GM12878 (cell line): Measurements from ENCODE around the gene DUOX1. TPM values are rescaled to one million over a fixed set of nuclear protein-coding genes. Genes with fewer than 3 reads are reported as not detected.

Experiments used
- ATAC-seq: fragments of 200-7000 bp; cut with Tn5 transposase; 3 replicates; pipeline ENCODE4 v1.9.1; 2020; ENCODE audit warnings: mild to moderate bottlenecking, moderate library complexity
- BruUV-seq: library from RNA; stranded (reverse); fragments of 400-500 nt; replicated peaks from 2 replicates; lab custom pipeline; 2021; lab: Mats Ljungman, UMichigan
- CTCF ChIA-PET: fragments of 300-600 bp; sonication (Branson Sonifier 250); formaldehyde crosslinking; extraction: SDS; loops from one replicate; lab custom pipeline; 2021; ENCODE audit warnings: inconsistent platforms; lab: Yijun Ruan, JAX
- POLR2A ChIA-PET: fragments of 350-600 bp; formaldehyde crosslinking; extraction: SDS; loops from one replicate; lab custom pipeline; 2021; ENCODE audit warnings: inconsistent platforms; lab: Charles Lee
- RAD21 ChIA-PET: fragments of 300-600 bp; sonication (Branson Sonifier 250); formaldehyde crosslinking; loops from one replicate; lab custom pipeline; 2023; ENCODE audit warnings: antibody characterized with exemption; ENCODE audit not compliant: unreplicated experiment; lab: Charles Lee
- SMC1A ChIA-PET: fragments of 300-600 bp; sonication (Branson Sonifier 250); formaldehyde crosslinking; loops from one replicate; lab custom pipeline; 2023; ENCODE audit not compliant: unreplicated experiment, uncharacterized antibody; lab: Charles Lee
- DNase-seq: peaks from one replicate; pipeline ENCODE4 v3.0.0-alpha.2; 2011; ENCODE audit warnings: low read depth, low spot score
- FAIRE-seq: peaks from 3 replicates; lab custom pipeline; 2011; peaks lifted over from hg19 to GRCh38; lab: Jason Lieb, UNC
- H2AFZ ChIP-seq: 2 replicates; pipeline ENCODE4 v1.6.0; 2011; ENCODE audit warnings: low read depth, low read length, control low read depth; ENCODE audit not compliant: control insufficient read depth
- H3K27ac ChIP-seq: 2 replicates; pipeline ENCODE4 v1.5.1; 2011; ENCODE audit warnings: control low read depth; ENCODE audit not compliant: control insufficient read depth, insufficient read depth
- H3K27me3 ChIP-seq, 2 experiments: replicated peaks in 1 of 2; 2 replicates each; pipeline versions ENCODE4 v1.6.0 to v1.6.1; 2011; ENCODE audit warnings: low read length in 1 of 2; ENCODE audit not compliant: control insufficient read depth in 2 of 2, insufficient read depth in 2 of 2
- H3K36me3 ChIP-seq, 2 experiments: 2 replicates each; pipeline ENCODE4 v1.5.1; 2011; ENCODE audit warnings: low read length in 1 of 2; ENCODE audit not compliant: control insufficient read depth in 2 of 2, insufficient read depth in 2 of 2
- H3K4me1 ChIP-seq: 2 replicates; pipeline ENCODE4 v1.6.1; 2011; ENCODE audit warnings: mild to moderate bottlenecking, low read length, moderate library complexity, mixed read lengths; ENCODE audit not compliant: control insufficient read depth, insufficient read depth
- H3K4me2 ChIP-seq: 2 replicates; pipeline ENCODE4 v1.6.0; 2011; ENCODE audit warnings: control low read depth; ENCODE audit not compliant: control insufficient read depth, insufficient read depth
- H3K4me3 ChIP-seq: fragments of 200-600 bp; sonication (generic); 2 replicates; pipeline ENCODE4 v1.5.1; 2016
- H3K79me2 ChIP-seq: 2 replicates; pipeline ENCODE4 v1.6.0; 2011; ENCODE audit warnings: low read length; ENCODE audit not compliant: control insufficient read depth, insufficient read depth
- H3K9ac ChIP-seq: 2 replicates; pipeline ENCODE4 v1.8.0; 2011; ENCODE audit warnings: low read length, control low read depth, mixed read lengths; ENCODE audit not compliant: control insufficient read depth, insufficient read depth
- H3K9me3 ChIP-seq: replicated peaks from 3 replicates; pipeline ENCODE4 v1.5.1; 2011; ENCODE audit warnings: mild to moderate bottlenecking, low read length; ENCODE audit not compliant: control insufficient read depth, insufficient read depth
- H4K20me1 ChIP-seq: 2 replicates; pipeline ENCODE4 v1.6.0; 2011; ENCODE audit not compliant: control insufficient read depth, insufficient read depth
- BRCA1 ChIP-seq: IDR thresholded peaks from 2 replicates; pipeline ENCODE4 v1.6.1; 2011; ENCODE audit warnings: low read depth, low read length, improper control_type of control experiment
- CBX5 ChIP-seq: sonication (generic); IDR thresholded peaks from 2 replicates; pipeline ENCODE4 v1.6.1; 2016; ENCODE audit warnings: low read depth, moderate library complexity, mild to moderate bottlenecking, inconsistent platforms
- CHD1 ChIP-seq: IDR thresholded peaks from 2 replicates; pipeline ENCODE4 v1.6.1; 2012; ENCODE audit warnings: low read depth, low read length, improper control_type of control experiment
- CREM ChIP-seq: IDR thresholded peaks from 2 replicates; pipeline ENCODE4 v1.6.1; 2014; ENCODE audit warnings: antibody characterized with exemption, low read depth
- HDGF ChIP-seq: fragments of 450-650 bp; IDR thresholded peaks from 2 replicates; pipeline ENCODE4 v1.6.1; 2016; ENCODE audit warnings: antibody characterized with exemption
- JUND ChIP-seq: IDR thresholded peaks from 2 replicates; pipeline ENCODE4 v1.6.1; 2012; ENCODE audit warnings: low read depth, mild to moderate bottlenecking, low read length, improper control_type of control experiment, moderate library complexity
- MTA2 ChIP-seq: fragments of 450-650 bp; IDR thresholded peaks from 2 replicates; pipeline ENCODE4 v1.6.1; 2016; ENCODE audit warnings: low read depth, mild to moderate bottlenecking, moderate library complexity
- NFYA ChIP-seq: IDR thresholded peaks from 2 replicates; pipeline ENCODE4 v1.6.1; 2011; ENCODE audit warnings: low read depth, mild to moderate bottlenecking, low read length, improper control_type of control experiment, borderline replicate concordance
- NR2C2 ChIP-seq: IDR thresholded peaks from 2 replicates; pipeline ENCODE4 v1.6.1; 2011; ENCODE audit warnings: borderline replicate concordance, low read depth; ENCODE audit not compliant: control insufficient read depth, insufficient read length
- RAD51 ChIP-seq: fragments of 450-650 bp; IDR thresholded peaks from 2 replicates; pipeline ENCODE4 v1.6.1; 2016; ENCODE audit warnings: moderate library complexity, mild to moderate bottlenecking, inconsistent platforms
- RELA ChIP-seq: fragments of 450-650 bp; IDR thresholded peaks from 2 replicates; pipeline ENCODE4 v1.8.0; 2014; ENCODE audit warnings: borderline replicate concordance; ENCODE audit not compliant: partially characterized antibody
- ZZZ3 ChIP-seq: IDR thresholded peaks from 2 replicates; pipeline ENCODE4 v1.6.1; 2011; ENCODE audit warnings: low read depth; ENCODE audit not compliant: control insufficient read depth, insufficient read length
- WGBS: methylation state at CpG from one replicate; pipeline ENCODE4 v1.1.6; 2016; ENCODE audit warnings: low lambda C conversion rate; ENCODE audit not compliant: insufficient replicate concordance, insufficient coverage; ENCODE audit errors: missing lambda C conversion rate; 5-methylcytosine and 5-hydroxymethylcytosine counted together
- in situ Hi-C: fragments of 300-500 bp; cut with MboI; formaldehyde crosslinking; loops from 9 replicates; pipeline ENCODE4 v1.14.3; 2018; ENCODE audit warnings: mixed read lengths
- intact Hi-C: fragments of 100-400 bp; cut with micrococcal nuclease; formaldehyde crosslinking; loops from one replicate; pipeline ENCODE4 v1.14.2; 2022; ENCODE audit not compliant: unreplicated experiment
- polyA plus RNA-seq, 11 experiments: library from polyadenylated mRNA; depleted of rRNA in 4 of 11; unstranded in 6 of 11; stranded (reverse) in 5 of 11; fragments of >200 nt; fragmentation: Nextera tagmentation in 4 of 11; fragmentation: Illumina TruSeq in 1 of 11; extraction: Ambion mirVana in 4 of 11; extraction: Trizol in 1 of 11; gene quantifications; 1 replicate in 1 of 11; 2 replicates in 10 of 11; pipeline versions ENCODE4 v1.2.1 to v1.2.3, GENCODE V29; 2011 to 2016; ENCODE audit warnings: inconsistent platforms in 2 of 11, missing spikeins in 2 of 11, low read depth in 1 of 11
- total RNA-seq, 4 experiments: library from RNA; depleted of rRNA in 3 of 4; stranded (reverse); fragments of >200 nt in 3 of 4; fragmentation: Illumina TruSeq in 1 of 4; extraction: Trizol in 1 of 4; gene quantifications; 2 replicates each; pipeline versions ENCODE4 v1.2.1 to v1.2.3, GENCODE V29; 2013 to 2021
- TF ChIP-seq, protein P1 (sequence below): fragments of 450-650 bp; formaldehyde crosslinking; IDR thresholded peaks from 2 replicates; pipeline ENCODE4 v1.4.0; 2020; ENCODE audit warnings: mild to moderate bottlenecking, moderate library complexity
- TF ChIP-seq, protein P2 (sequence below): fragments of 450-650 bp; IDR thresholded peaks from 2 replicates; pipeline ENCODE4 v1.6.1; 2017; ENCODE audit warnings: low read depth, mild to moderate bottlenecking, moderate library complexity
- TF ChIP-seq, protein P3 (sequence below): fragments of 450-650 bp; IDR thresholded peaks from 2 replicates; pipeline ENCODE4 v1.6.1; 2017; ENCODE audit warnings: mild to moderate bottlenecking
- TF ChIP-seq, protein P4 (sequence below): fragments of 450-650 bp; IDR thresholded peaks from 2 replicates; pipeline ENCODE4 v1.6.1; 2016; ENCODE audit warnings: mild to moderate bottlenecking

Gene DUOX1
- total and polyA plus RNA-seq, 10 of the 15 experiments (the other 5 are each of a cell fraction or from before 2014, with no cell fraction given) = 0.02 to 2.1 (median 0.26) TPM; not detected in 3

DNA sequence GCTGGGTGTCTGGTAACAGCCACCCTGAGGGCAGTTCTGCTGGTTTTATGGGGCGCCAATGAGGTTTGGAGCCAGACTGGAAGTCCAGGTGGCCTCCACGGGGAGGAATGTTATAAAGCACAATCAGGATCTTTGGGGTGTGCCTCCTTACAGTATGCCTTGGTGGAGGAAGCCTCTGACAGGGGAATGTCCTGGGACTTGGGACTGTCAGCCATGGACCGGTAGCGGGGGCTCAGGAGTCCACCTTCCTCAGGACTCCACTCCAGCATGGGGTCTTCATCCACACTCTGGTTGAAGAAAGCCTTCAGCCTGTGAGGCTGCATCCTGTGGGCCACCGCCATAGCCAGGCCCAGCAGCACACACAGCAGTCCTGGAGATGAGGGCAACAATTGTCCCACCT lies 10.8 kb upstream of the DUOX1 start:
- intact Hi-C loops (no loop called here), in situ Hi-C loops (loop anchor here (10.0 kb wide), 1 partner anchor 56 kb away; no protein-coding TSS in a partner anchor)
- WGBS = 48% methylated on average over 5 of the region's 5 CpGs
- Histone ChIP-seq H3K27me3 (peaks cover 7 to 21% of the 10 kb centered on the region in 2 experiments), H4K20me1 (no peaks in the 10 kb centered on the region), H3K36me3 (no peaks in the 10 kb centered on the region), H3K9ac (no peak overlapping the region), H3K4me1 (no peaks in the 10 kb centered on the region; the same call in 1 of the 2 replicates), H3K27ac (no peak overlapping the region), H3K9me3 (no peaks in the 10 kb centered on the region), H3K79me2 (no peaks in the 10 kb centered on the region), H3K4me3 (no peak overlapping the region), H2AFZ (no peak overlapping the region), H3K4me2 (no peak overlapping the region)
- ChIA-PET POLR2A (no interaction called here), RAD21 (interaction anchor here (0.8 to 1.9 kb wide), 8 partner anchors 8 to 338 kb away, joined by 3 to 16 read pairs (median 4); no protein-coding TSS in a partner anchor), CTCF (interaction anchor here (0.6 to 2.2 kb wide), 34 partner anchors 8 to 349 kb away, joined by 3 to 27 read pairs (median 5); partner anchors contain the start of gene DUOX1), SMC1A (interaction anchor here (1.0 to 1.8 kb wide), 6 partner anchors 8 to 160 kb away, joined by 3 to 9 read pairs (median 6); no protein-coding TSS in a partner anchor)
- FAIRE-seq (no peak), ATAC-seq (no peak), DNase-seq (no peak)
- no TSS peak for BruUV-seq
- TF ChIP-seq, protein P1, sequence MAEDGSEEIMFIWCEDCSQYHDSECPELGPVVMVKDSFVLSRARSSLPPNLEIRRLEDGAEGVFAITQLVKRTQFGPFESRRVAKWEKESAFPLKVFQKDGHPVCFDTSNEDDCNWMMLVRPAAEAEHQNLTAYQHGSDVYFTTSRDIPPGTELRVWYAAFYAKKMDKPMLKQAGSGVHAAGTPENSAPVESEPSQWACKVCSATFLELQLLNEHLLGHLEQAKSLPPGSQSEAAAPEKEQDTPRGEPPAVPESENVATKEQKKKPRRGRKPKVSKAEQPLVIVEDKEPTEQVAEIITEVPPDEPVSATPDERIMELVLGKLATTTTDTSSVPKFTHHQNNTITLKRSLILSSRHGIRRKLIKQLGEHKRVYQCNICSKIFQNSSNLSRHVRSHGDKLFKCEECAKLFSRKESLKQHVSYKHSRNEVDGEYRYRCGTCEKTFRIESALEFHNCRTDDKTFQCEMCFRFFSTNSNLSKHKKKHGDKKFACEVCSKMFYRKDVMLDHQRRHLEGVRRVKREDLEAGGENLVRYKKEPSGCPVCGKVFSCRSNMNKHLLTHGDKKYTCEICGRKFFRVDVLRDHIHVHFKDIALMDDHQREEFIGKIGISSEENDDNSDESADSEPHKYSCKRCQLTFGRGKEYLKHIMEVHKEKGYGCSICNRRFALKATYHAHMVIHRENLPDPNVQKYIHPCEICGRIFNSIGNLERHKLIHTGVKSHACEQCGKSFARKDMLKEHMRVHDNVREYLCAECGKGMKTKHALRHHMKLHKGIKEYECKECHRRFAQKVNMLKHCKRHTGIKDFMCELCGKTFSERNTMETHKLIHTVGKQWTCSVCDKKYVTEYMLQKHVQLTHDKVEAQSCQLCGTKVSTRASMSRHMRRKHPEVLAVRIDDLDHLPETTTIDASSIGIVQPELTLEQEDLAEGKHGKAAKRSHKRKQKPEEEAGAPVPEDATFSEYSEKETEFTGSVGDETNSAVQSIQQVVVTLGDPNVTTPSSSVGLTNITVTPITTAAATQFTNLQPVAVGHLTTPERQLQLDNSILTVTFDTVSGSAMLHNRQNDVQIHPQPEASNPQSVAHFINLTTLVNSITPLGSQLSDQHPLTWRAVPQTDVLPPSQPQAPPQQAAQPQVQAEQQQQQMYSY (CRISPR knock-in tag) = no peak
- TF ChIP-seq HDGF (no peak), NFYA (no peak), RELA (no peak), MTA2 (no peak), BRCA1 (no peak), JUND (no peak), ZZZ3 (no peak), RAD51 (no peak), CBX5 (no peak), CREM (no peak), CHD1 (no peak), NR2C2 (no peak)
- TF ChIP-seq, protein P2, sequence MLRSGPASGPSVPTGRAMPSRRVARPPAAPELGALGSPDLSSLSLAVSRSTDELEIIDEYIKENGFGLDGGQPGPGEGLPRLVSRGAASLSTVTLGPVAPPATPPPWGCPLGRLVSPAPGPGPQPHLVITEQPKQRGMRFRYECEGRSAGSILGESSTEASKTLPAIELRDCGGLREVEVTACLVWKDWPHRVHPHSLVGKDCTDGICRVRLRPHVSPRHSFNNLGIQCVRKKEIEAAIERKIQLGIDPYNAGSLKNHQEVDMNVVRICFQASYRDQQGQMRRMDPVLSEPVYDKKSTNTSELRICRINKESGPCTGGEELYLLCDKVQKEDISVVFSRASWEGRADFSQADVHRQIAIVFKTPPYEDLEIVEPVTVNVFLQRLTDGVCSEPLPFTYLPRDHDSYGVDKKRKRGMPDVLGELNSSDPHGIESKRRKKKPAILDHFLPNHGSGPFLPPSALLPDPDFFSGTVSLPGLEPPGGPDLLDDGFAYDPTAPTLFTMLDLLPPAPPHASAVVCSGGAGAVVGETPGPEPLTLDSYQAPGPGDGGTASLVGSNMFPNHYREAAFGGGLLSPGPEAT = no peak
- TF ChIP-seq, protein P3, sequence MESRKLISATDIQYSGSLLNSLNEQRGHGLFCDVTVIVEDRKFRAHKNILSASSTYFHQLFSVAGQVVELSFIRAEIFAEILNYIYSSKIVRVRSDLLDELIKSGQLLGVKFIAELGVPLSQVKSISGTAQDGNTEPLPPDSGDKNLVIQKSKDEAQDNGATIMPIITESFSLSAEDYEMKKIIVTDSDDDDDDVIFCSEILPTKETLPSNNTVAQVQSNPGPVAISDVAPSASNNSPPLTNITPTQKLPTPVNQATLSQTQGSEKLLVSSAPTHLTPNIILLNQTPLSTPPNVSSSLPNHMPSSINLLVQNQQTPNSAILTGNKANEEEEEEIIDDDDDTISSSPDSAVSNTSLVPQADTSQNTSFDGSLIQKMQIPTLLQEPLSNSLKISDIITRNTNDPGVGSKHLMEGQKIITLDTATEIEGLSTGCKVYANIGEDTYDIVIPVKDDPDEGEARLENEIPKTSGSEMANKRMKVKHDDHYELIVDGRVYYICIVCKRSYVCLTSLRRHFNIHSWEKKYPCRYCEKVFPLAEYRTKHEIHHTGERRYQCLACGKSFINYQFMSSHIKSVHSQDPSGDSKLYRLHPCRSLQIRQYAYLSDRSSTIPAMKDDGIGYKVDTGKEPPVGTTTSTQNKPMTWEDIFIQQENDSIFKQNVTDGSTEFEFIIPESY = no peak
- TF ChIP-seq, protein P4, sequence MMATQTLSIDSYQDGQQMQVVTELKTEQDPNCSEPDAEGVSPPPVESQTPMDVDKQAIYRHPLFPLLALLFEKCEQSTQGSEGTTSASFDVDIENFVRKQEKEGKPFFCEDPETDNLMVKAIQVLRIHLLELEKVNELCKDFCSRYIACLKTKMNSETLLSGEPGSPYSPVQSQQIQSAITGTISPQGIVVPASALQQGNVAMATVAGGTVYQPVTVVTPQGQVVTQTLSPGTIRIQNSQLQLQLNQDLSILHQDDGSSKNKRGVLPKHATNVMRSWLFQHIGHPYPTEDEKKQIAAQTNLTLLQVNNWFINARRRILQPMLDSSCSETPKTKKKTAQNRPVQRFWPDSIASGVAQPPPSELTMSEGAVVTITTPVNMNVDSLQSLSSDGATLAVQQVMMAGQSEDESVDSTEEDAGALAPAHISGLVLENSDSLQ = no peak
